HepG2 (cell line): ENCODE results near the gene TACC2. TPM values are rescaled to one million over a fixed set of nuclear protein-coding genes. Genes with fewer than 3 reads are reported as not detected.

ENCODE experiments used
- ATAC-seq: fragments of 200-7000 bp; cut with Tn5 transposase; 3 replicates; pipeline ENCODE4 v1.9.1; 2020; ENCODE audit warnings: mild to moderate bottlenecking, moderate library complexity
- BruUV-seq: library from RNA; stranded (reverse); fragments of 400-500 nt; replicated peaks from 2 replicates; lab custom pipeline; 2021; lab: Mats Ljungman, UMichigan
- CTCF ChIA-PET: fragments of 300-600 bp; formaldehyde crosslinking; extraction: SDS; loops from one replicate; lab custom pipeline; 2021; ENCODE audit warnings: low total read pairs, inconsistent platforms, low intra/inter-chr PET ratio; lab: Yijun Ruan, JAX
- POLR2A ChIA-PET: fragments of 350-600 bp; sonication (Branson Sonifier 250); formaldehyde crosslinking; loops from one replicate; lab custom pipeline; 2020; ENCODE audit warnings: antibody characterized with exemption, inconsistent platforms; lab: Yijun Ruan, JAX
- DNase-seq: peaks from one replicate; pipeline ENCODE4 v3.0.0-alpha.2; 2015; ENCODE audit warnings: low spot score
- FAIRE-seq: peaks from 3 replicates; lab custom pipeline; 2011; peaks lifted over from hg19 to GRCh38; lab: Jason Lieb, UNC
- H2AFZ ChIP-seq: one replicate; pipeline ENCODE4 v1.6.1; 2011; ENCODE audit warnings: low read length, inconsistent platforms
- H3K27ac ChIP-seq: fragments of 300-600 bp; 3 replicates; pipeline ENCODE4 v1.8.0; 2011; ENCODE audit warnings: mixed run types, mild to moderate bottlenecking, mixed read lengths, low read length, inconsistent platforms; ENCODE audit not compliant: insufficient read depth; ENCODE audit errors: extremely low read length
- H3K27me3 ChIP-seq, 2 experiments: fragments of 200-600 bp in 1 of 2; 2 replicates in 1 of 2; 3 replicates in 1 of 2; pipeline versions ENCODE4 v1.6.0 to v1.8.0; 2011; ENCODE audit warnings: low read length in 2 of 2, mild to moderate bottlenecking in 2 of 2, moderate library complexity in 2 of 2, inconsistent platforms in 1 of 2; ENCODE audit not compliant: insufficient read depth in 2 of 2, control insufficient read depth in 1 of 2
- H3K36me3 ChIP-seq, 2 experiments: fragments of 200-600 bp in 1 of 2; replicated peaks in 1 of 2; 2 replicates in 1 of 2; 3 replicates in 1 of 2; pipeline versions ENCODE4 v1.5.1 to v1.8.0; 2011; ENCODE audit warnings: low read length in 2 of 2, inconsistent platforms in 1 of 2; ENCODE audit not compliant: insufficient read depth in 2 of 2, control insufficient read depth in 1 of 2
- H3K4me1 ChIP-seq: 2 replicates; pipeline ENCODE4 v1.5.1; 2012; ENCODE audit warnings: low read length, inconsistent platforms; ENCODE audit not compliant: insufficient read depth
- H3K4me2 ChIP-seq: 2 replicates; pipeline ENCODE4 v1.6.0; 2011; ENCODE audit warnings: low read depth, low read length, inconsistent platforms
- H3K4me3 ChIP-seq, 3 experiments: fragments of 200-600 bp in 1 of 3; sonication (generic), shearing (Covaris generic) in 1 of 3; replicated peaks in 1 of 3; 2 replicates each; pipeline ENCODE4 v1.5.1; 2011 to 2016; ENCODE audit warnings: low read length in 3 of 3, inconsistent platforms in 2 of 3, low read depth in 2 of 3, mild to moderate bottlenecking in 2 of 3, control low read depth in 1 of 3, mixed read lengths in 1 of 3; ENCODE audit not compliant: insufficient read depth in 1 of 3
- H3K79me2 ChIP-seq: one replicate; pipeline ENCODE4 v1.6.1; 2011; ENCODE audit warnings: low read length, inconsistent platforms; ENCODE audit not compliant: insufficient read depth
- H3K9ac ChIP-seq: 2 replicates; pipeline ENCODE4 v1.6.0; 2011; ENCODE audit warnings: mild to moderate bottlenecking, low read depth, low read length, inconsistent platforms; ENCODE audit not compliant: insufficient read depth
- H3K9me3 ChIP-seq: 2 replicates; pipeline ENCODE4 v1.5.1; 2012; ENCODE audit warnings: mild to moderate bottlenecking, low read length
- H4K20me1 ChIP-seq: 2 replicates; pipeline ENCODE4 v1.6.0; 2011; ENCODE audit warnings: inconsistent platforms, mild to moderate bottlenecking, low read length, moderate library complexity; ENCODE audit not compliant: insufficient read depth
- AHDC1 ChIP-seq: sonication (generic); formaldehyde crosslinking; IDR thresholded peaks from 2 replicates; pipeline ENCODE4 v1.5.1; 2020; ENCODE audit warnings: mild to moderate bottlenecking, missing genetic modification reagents, borderline replicate concordance
- CREB3 ChIP-seq: sonication (generic); formaldehyde crosslinking; IDR thresholded peaks from 2 replicates; pipeline ENCODE4 v1.5.0; 2020; ENCODE audit warnings: missing genetic modification reagents
- DR1 ChIP-seq: sonication (generic); formaldehyde crosslinking; IDR thresholded peaks from 2 replicates; pipeline ENCODE4 v1.8.0; 2021; ENCODE audit warnings: mild to moderate bottlenecking, missing genetic modification reagents, inconsistent platforms
- GABPA ChIP-seq, 2 experiments: IDR thresholded peaks; 2 replicates each; pipeline ENCODE4 v1.6.1; 2011 to 2016; ENCODE audit warnings: low read depth in 2 of 2, low read length in 1 of 2, missing biosample characterization in 1 of 2, missing genetic modification characterization in 1 of 2
- GFI1 ChIP-seq: sonication (generic); formaldehyde crosslinking; IDR thresholded peaks from 2 replicates; pipeline ENCODE4 v1.5.0; 2020; ENCODE audit warnings: missing genetic modification reagents, mild to moderate bottlenecking, borderline replicate concordance
- HMGXB4 ChIP-seq, 2 experiments: sonication (generic) in 1 of 2; formaldehyde crosslinking in 1 of 2; IDR thresholded peaks; 2 replicates each; pipeline versions ENCODE4 v1.4.0 to v1.6.1; 2018 to 2020; ENCODE audit warnings: missing genetic modification reagents in 2 of 2, borderline replicate concordance in 1 of 2, low read depth in 1 of 2, mild to moderate bottlenecking in 1 of 2, missing biosample characterization in 1 of 2
- KDM6A ChIP-seq: IDR thresholded peaks from 2 replicates; pipeline ENCODE4 v1.6.1; 2016; ENCODE audit warnings: low read depth
- MYPOP ChIP-seq: sonication (generic); formaldehyde crosslinking; IDR thresholded peaks from 2 replicates; pipeline ENCODE4 v1.8.1; 2023; ENCODE audit warnings: mild to moderate bottlenecking, moderate library complexity, missing genetic modification reagents
- ZNF138 ChIP-seq: sonication (generic); formaldehyde crosslinking; IDR thresholded peaks from 2 replicates; pipeline ENCODE4 v1.5.0; 2020; ENCODE audit warnings: mild to moderate bottlenecking, low read depth, missing genetic modification reagents
- ZNF143 ChIP-seq: sonication (generic); formaldehyde crosslinking; IDR thresholded peaks from 2 replicates; pipeline ENCODE4 v1.4.0; 2020; ENCODE audit warnings: missing genetic modification reagents
- ZNF256 ChIP-seq: sonication (generic); formaldehyde crosslinking; conservative IDR thresholded peaks from 2 replicates; pipeline ENCODE4 v1.4.0; 2020; ENCODE audit warnings: missing genetic modification reagents
- ZNF33B ChIP-seq: sonication (generic); formaldehyde crosslinking; IDR thresholded peaks from 2 replicates; pipeline ENCODE4 v1.5.1; 2020; ENCODE audit warnings: mild to moderate bottlenecking, missing genetic modification reagents
- ZNF766 ChIP-seq: sonication (generic); formaldehyde crosslinking; IDR thresholded peaks from 2 replicates; pipeline ENCODE4 v1.5.0; 2020; ENCODE audit warnings: missing genetic modification reagents, borderline replicate concordance
- WGBS: methylation state at CpG from one replicate; pipeline ENCODE4 v1.1.6; 2017; ENCODE audit warnings: low lambda C conversion rate; 5-methylcytosine and 5-hydroxymethylcytosine counted together
- in situ Hi-C: cut with HindIII; loops from 2 replicates; pipeline ENCODE4 v1.10.0; 2017; ENCODE audit warnings: low pct_unique_long_range_greater_than_20kb; ENCODE audit not compliant: extremely low pct_ligation_motif_present
- intact Hi-C: fragments of 100-400 bp; cut with micrococcal nuclease; formaldehyde crosslinking; loops from one replicate; pipeline ENCODE4 v1.10.0; 2022; ENCODE audit not compliant: unreplicated experiment
- polyA plus RNA-seq, 8 experiments: library from polyadenylated mRNA; depleted of rRNA in 3 of 8; stranded (reverse) in 7 of 8; unstranded in 1 of 8; fragments of >200 nt; fragmentation: Illumina TruSeq in 4 of 8; extraction: Trizol in 4 of 8; gene quantifications; 2 replicates each; pipeline versions ENCODE4 v1.2.1 to v1.2.3, GENCODE V29; 2011 to 2016; ENCODE audit warnings: low read depth in 4 of 8, missing spikeins in 1 of 8, mixed read lengths in 1 of 8; ENCODE audit not compliant: insufficient read depth in 1 of 8
- total RNA-seq, 5 experiments: library from RNA; depleted of rRNA; stranded (reverse); fragments of >200 nt; fragmentation: Illumina TruSeq; extraction: Trizol; gene quantifications; 2 replicates each; pipeline ENCODE4 v1.2.3, GENCODE V29; 2016; ENCODE audit warnings: low read depth in 1 of 5

Gene TACC2
- total and polyA plus RNA-seq, 2 of the 13 experiments (the other 11 are each of a cell fraction or from before 2014, with no cell fraction given) = 11.8 to 16.0 TPM

- CTCF ChIA-PET = no interaction called here
- no peaks in the 10 kb centered on the region for H3K79me2 ChIP-seq
- ATAC-seq (no peak; the same call in 2 of the 3 replicates), FAIRE-seq (no peak), DNase-seq (no peak)
- WGBS = 93% methylated on average over 14 of the region's 14 CpGs
- intact Hi-C loops (no loop called here), in situ Hi-C loops (no loop called here)
- no peak overlapping the region for H2AFZ ChIP-seq
- H3K9me3 ChIP-seq = no peaks in the 10 kb centered on the region
- POLR2A ChIA-PET = no interaction called here
- no peak overlapping the region for H3K4me2 ChIP-seq
- no peak overlapping the region for H3K27ac ChIP-seq
- H3K27me3 ChIP-seq = no peaks in the 10 kb centered on the region
- no peak overlapping the region for H3K4me3 ChIP-seq
- no peak overlapping the region for H3K9ac ChIP-seq
- peaks cover 22 to 34% of the 10 kb centered on the region in 2 experiments; a peak in 4 of 5 replicates for H3K36me3 ChIP-seq
- no peaks in the 10 kb centered on the region; the same call in 1 of the 2 replicates for H4K20me1 ChIP-seq
- no TSS peak for BruUV-seq
- peaks cover 31% of the 10 kb centered on the region for H3K4me1 ChIP-seq
- TF ChIP-seq CREB3 (no peak), MYPOP (CRISPR knock-in tag) (no peak), KDM6A (CRISPR knock-in tag) (no peak), ZNF138 (CRISPR knock-in tag) (no peak), ZNF143 (CRISPR knock-in tag) (no peak), AHDC1 (CRISPR knock-in tag) (no peak), ZNF33B (no peak), GFI1 (CRISPR knock-in tag) (no peak), GABPA (IDR thresholded peaks at IDR 0.05; ENCODE audit: low read depth, low read length) (no peak), GABPA (CRISPR knock-in tag; IDR thresholded peaks at IDR 0.05; ENCODE audit: low read depth) (no peak), ZNF766 (CRISPR knock-in tag) (no peak), HMGXB4 (CRISPR knock-in tag; IDR thresholded peaks at IDR 0.05; ENCODE audit: borderline replicate concordance in 1 of 2, low read depth in 1 of 2) (no peak), DR1 (no peak), ZNF256 (CRISPR knock-in tag) (no peak)
These were observed 219.8 kb downstream of the TACC2 start for GRCh38 chr10:122208571-122209430.
